Mammary epithelial cell (primary cell): ENCODE data around the gene MACROD1.
"Not testable (repeated sequence)": the region's sequence is repeated elsewhere in the genome, so short reads cannot be mapped to it uniquely, and the experiment has no call there.

Experiments used
- EZH2 ChIP-seq: IDR thresholded peaks from 2 replicates; pipeline ENCODE4 v1.6.1; 2012; ENCODE audit warnings: low read length, inconsistent platforms, borderline replicate concordance
- TF ChIP-seq, protein P1 (sequence below), 2 donors: IDR thresholded peaks in 1 of 2; conservative IDR thresholded peaks in 1 of 2; 2 replicates each; pipeline ENCODE4 v1.5.1; 2011 to 2012; ENCODE audit warnings: inconsistent platforms in 2 of 2, low read length in 2 of 2, mild to moderate bottlenecking in 2 of 2, control low read depth in 1 of 2, low read depth in 1 of 2; ENCODE audit not compliant: insufficient read depth in 1 of 2; ENCODE audit errors: extremely low read depth in 1 of 2

DNA sequence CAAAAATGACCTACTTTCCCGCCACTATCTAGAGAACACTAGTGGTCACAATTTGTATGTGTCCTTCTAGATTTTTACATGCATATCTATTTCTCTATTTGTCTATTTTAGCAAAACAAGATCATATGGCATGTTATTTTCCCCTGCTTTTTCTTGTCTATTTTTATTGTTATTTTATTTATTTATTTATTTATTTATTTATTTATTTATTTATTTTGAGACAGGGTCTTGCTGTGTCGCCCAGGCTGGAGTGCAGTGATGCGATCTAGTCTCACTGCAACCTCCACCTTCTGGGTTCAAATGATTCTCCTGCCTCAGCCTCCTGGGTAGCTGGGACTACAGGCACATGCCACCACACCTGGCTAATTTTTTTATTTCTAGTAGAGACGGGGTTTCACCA lies 202.0 kb downstream of the MACROD1 start:
- TF ChIP-seq, protein P1, sequence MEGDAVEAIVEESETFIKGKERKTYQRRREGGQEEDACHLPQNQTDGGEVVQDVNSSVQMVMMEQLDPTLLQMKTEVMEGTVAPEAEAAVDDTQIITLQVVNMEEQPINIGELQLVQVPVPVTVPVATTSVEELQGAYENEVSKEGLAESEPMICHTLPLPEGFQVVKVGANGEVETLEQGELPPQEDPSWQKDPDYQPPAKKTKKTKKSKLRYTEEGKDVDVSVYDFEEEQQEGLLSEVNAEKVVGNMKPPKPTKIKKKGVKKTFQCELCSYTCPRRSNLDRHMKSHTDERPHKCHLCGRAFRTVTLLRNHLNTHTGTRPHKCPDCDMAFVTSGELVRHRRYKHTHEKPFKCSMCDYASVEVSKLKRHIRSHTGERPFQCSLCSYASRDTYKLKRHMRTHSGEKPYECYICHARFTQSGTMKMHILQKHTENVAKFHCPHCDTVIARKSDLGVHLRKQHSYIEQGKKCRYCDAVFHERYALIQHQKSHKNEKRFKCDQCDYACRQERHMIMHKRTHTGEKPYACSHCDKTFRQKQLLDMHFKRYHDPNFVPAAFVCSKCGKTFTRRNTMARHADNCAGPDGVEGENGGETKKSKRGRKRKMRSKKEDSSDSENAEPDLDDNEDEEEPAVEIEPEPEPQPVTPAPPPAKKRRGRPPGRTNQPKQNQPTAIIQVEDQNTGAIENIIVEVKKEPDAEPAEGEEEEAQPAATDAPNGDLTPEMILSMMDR (conservative IDR thresholded peaks at IDR 0.05 in 1 of 2, IDR thresholded peaks at IDR 0.05 in 1 of 2; ENCODE audit: extremely low read depth in 1 of 2, insufficient read depth in 1 of 2, low read depth in 1 of 2, low read length in 2 of 2) = not testable (repeated sequence)
- not testable (repeated sequence) for TF ChIP-seq EZH2
